Activated CD4-positive, CD25-positive, alpha-beta regulatory T cell (primary cell): ENCODE measurements around the gene G3BP1.
"Not testable (repeated sequence)": the region's sequence is repeated elsewhere in the genome, so short reads cannot be mapped to it uniquely, and the experiment has no call there.

ENCODE experiments used
- DNase-seq, 4 experiments: peaks; one replicate each; lab custom pipeline; 2025; lab: John Stamatoyannopoulos, UW

The G3BP1 gene

DNA sequence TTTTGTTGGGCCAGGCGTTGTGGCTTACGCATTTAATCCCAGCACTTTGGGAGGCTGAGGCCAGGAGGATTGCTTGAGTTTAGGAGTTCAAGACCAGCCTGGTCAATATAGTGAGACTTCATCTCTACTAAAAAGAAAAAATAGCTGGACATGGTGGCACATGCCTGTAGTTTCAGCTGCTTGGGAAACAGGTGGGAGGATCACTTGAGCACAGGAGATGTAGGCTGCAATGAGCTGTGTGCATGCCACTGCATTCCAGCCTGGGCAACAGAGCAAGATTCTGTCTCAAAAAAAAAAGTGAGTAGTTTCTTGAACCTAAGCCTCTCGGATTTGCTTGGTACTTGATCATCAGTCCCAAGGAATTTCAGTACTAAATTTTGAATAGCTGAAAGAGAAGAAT, 26.9 kb downstream of the G3BP1 start:
- DNase-seq, result no peak

DNA sequence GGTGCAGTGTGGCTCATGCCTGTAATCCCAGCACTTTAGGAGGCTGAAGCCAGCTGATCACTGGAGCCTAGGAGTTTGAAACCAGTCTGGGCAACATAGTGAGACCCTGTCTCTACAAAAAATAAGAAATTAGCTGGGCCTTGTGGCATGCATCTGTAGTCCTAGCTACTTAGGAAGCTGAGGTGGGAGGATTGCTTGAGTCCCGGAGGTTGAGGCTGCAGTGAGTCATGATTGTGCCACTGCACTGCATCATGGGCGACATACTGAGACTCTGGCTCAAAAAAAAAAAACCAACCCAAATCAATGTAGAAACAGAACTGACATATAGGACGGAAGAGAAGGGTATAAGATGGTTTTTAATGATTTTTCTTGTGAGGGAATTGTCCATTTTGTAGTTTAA, 27.7 kb downstream of the G3BP1 start:
- no peak for DNase-seq

- DNase-seq, result no peak
Measured at GRCh38 chr5:151800532-151800931, 28.8 kb downstream of the G3BP1 start.

GRCh38 chr5:151805414-151806223, 33.9 kb downstream of the G3BP1 start:
- no peak for DNase-seq

DNA sequence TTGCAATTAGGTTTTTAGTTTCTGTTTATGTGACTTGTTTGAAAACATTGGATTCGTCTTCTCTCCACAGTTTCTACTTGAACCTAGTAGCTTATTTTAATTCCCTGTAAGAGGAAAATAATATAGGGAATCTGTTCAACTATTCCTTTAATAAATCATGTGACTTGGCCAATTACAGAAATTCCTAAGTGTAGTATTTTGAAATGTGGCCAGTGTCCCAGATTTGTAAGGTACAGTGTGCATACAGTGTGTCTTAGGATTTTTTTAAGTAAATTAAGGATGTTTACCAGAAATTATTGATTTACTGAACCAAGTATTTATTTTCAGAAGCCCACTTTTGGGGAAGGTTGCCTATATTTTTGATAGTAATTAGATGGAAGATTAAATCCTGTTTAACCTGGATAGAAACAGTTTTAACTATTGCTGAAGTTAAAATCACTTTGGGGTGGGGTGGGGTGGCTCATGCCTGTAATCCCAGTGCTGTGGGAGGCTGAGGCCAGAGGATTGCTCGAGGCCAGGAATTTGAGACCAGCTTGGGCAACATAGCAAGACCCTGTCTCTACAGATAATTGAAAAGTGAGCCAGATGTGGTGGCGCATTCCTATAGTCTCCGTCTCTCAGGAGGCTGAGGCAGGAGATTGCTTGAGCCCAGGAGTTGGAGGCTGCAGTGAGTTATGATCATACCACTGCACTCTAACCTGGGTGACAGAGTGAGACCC, 36.9 kb downstream of the G3BP1 start:
- no peak for DNase-seq

- no peak for DNase-seq
Measured at GRCh38 chr5:151810449-151810848, 38.7 kb downstream of the G3BP1 start.

- no peak for DNase-seq
Measured at GRCh38 chr5:151810897-151811296, 39.1 kb downstream of the G3BP1 start.

- DNase-seq, result no peak
Measured at GRCh38 chr5:151811593-151812321, 40.0 kb downstream of the G3BP1 start.

GRCh38 chr5:151812757-151813309, 41.1 kb downstream of the G3BP1 start:
- no peak for DNase-seq

GRCh38 chr5:151815051-151815450, 43.3 kb downstream of the G3BP1 start:
- no peak for DNase-seq

- no peak for DNase-seq
Measured at GRCh38 chr5:151819830-151820229, 48.1 kb downstream of the G3BP1 start.

DNA sequence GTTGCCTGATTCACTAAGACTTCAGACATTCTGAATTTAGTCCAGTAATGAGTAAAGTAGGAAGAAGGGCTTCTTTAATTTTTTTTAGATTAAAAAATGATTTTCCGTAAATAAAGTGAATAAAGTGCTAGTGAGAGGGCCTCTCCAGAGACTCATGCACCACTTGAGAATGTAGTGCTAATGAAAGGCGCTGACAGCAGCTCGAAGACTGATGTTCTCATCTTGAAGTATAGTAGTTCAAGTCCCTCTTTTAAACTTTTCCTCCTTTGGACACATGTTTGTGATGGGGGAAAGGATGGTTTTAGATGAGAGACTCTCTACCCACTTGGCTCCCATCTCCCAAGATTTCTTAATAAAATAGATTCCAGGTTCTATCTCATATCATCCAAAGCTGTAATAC, 48.5 kb downstream of the G3BP1 start:
- DNase-seq, result no peak

DNA sequence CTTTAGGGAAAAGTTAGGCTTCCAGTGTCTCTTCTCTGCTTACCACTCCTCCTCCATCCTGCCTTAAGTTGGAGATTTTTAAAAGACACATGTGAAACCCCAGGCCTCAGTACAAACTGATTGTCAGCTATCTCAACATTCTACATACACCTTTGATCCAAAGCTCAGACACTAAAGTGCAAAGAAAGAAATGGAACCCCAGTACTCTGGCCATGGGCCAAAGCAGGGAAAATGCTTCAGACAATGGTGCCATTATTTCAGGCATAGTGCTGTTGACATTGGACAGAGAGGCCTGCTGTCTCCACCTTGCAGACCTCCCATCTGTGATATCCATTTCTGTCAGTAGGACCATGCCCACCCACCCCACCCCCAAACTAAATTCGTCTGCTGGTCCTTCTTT, 49.1 kb downstream of the G3BP1 start:
- no peak for DNase-seq

DNA sequence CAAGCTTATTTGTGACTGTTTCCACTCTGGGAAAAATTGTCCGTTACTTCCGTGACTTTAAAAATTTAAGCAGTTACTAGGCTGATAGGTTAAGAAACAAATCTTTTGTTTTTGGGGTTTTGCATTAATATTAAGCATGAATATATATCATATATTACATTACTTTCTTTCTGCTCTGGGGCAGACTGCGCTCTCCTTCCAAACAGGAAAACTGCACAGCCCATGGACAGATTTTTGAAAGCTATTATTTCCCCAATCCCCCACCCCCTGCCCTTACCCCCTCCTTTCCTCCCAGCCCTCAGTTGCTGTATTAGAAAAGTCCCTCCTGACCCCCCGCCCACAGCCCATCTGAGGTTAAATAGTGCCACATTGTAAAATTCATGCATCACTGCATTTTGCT, 50.4 kb downstream of the G3BP1 start:
- no peak for DNase-seq

GRCh38 chr5:151825445-151825844, 53.7 kb downstream of the G3BP1 start:
- DNase-seq, result peak in 1 of 4 experiments; percentile 4

DNA sequence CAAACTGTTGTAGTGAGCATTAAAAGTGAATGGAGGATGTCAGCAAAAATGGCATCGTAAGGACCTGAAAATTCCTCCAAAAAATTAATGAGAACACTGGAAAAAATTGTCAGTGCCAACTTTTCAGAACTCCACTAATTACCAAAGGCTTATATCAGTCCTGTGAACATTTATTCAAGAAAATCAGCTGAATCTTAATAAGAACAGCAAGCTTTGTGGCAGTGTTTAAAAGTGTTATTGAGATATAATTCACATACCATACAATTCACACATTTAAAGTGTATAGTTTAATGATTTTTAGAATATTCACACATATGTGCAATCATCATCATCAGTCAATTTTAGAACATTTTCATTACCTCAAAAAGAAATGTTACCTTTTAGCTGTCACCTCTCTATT, 57.6 kb downstream of the G3BP1 start:
- DNase-seq, result no peak

GRCh38 chr5:151832843-151833242, 61.1 kb downstream of the G3BP1 start:
- not testable (repeated sequence) for DNase-seq

GRCh38 chr5:151846765-151847164, 75.0 kb downstream of the G3BP1 start:
- no peak for DNase-seq

- DNase-seq, result no peak
Measured at GRCh38 chr5:151847871-151848270, 76.1 kb downstream of the G3BP1 start.

GRCh38 chr5:151855701-151856100, 83.9 kb downstream of the G3BP1 start:
- no peak for DNase-seq

- DNase-seq, result no peak
Measured at GRCh38 chr5:151856861-151857260, 85.1 kb downstream of the G3BP1 start.

DNA sequence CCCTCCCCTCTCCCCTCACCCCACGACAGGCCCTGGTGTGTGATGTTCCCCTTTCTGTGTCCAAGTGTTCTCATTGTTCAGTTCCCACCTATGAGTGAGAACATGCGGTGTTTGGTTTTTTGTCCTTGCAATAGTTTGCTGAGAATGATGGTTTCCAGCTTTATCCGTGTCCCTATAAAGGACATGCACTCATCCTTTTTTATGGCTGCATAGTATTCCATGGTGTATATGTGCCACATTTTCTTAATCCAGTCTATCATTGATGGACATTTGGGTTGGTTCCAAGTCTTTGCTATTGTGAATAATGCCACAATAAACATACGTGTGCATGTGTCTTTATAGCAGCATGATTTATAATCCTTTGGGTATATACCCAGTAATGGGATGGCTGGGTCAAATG, 89.1 kb downstream of the G3BP1 start:
- not testable (repeated sequence) for DNase-seq
